Esophagus muscularis mucosa (tissue), 4 donors: Measurements from ENCODE around the gene CASKIN1.

Experiments used
- EP300 ChIP-seq: sonication (generic); formaldehyde crosslinking; IDR thresholded peaks from one replicate; pipeline ENCODE4 v1.6.1; 2017; ENCODE audit warnings: antibody characterized with exemption
- POLR2A ChIP-seq: fragments of 450-650 bp; IDR thresholded peaks from one replicate; pipeline ENCODE4 v1.6.1; 2017; ENCODE audit warnings: antibody characterized with exemption, moderate library complexity, mild to moderate bottlenecking, low read depth
- TF ChIP-seq, protein P1 (sequence below), 3 experiments: fragments of 200-600 bp in 2 of 3; fragments of 450-650 bp in 1 of 3; sonication (generic) in 2 of 3; IDR thresholded peaks; one replicate each; pipeline ENCODE4 v1.5.1; 2017 to 2019; ENCODE audit warnings: antibody characterized with exemption in 3 of 3, mild to moderate bottlenecking in 2 of 3, moderate library complexity in 1 of 3

DNA sequence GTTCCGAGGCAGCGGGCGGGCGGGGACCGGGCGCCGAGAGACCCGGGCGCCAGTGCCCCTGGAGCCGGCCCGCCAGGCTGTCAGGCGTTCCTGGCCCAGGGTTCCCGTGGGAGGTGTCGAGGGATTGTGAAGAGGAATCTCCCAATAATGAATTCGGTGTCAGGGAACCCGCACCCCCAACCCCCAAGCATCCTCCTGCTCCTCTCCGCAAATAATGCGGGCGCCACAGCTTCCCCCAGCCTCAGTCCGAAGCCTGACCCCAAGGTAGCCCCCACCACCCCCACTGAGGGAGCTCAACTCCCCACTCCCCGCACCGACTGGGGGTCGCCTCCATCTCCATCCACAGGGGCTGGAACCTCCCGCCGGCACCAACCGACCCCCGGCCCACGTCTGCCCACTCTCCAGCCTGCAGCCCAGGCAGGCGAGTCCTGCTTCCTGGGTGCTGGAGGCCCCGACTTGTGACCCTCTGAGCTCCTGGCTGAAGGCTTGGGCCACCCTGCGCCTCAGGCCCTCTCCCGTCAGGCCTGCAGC, 641 bp upstream of the CASKIN1 start:
- TF ChIP-seq, protein P1, sequence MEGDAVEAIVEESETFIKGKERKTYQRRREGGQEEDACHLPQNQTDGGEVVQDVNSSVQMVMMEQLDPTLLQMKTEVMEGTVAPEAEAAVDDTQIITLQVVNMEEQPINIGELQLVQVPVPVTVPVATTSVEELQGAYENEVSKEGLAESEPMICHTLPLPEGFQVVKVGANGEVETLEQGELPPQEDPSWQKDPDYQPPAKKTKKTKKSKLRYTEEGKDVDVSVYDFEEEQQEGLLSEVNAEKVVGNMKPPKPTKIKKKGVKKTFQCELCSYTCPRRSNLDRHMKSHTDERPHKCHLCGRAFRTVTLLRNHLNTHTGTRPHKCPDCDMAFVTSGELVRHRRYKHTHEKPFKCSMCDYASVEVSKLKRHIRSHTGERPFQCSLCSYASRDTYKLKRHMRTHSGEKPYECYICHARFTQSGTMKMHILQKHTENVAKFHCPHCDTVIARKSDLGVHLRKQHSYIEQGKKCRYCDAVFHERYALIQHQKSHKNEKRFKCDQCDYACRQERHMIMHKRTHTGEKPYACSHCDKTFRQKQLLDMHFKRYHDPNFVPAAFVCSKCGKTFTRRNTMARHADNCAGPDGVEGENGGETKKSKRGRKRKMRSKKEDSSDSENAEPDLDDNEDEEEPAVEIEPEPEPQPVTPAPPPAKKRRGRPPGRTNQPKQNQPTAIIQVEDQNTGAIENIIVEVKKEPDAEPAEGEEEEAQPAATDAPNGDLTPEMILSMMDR (IDR thresholded peaks at IDR 0.05), result no peak
- TF ChIP-seq EP300, result no peak
- no peak for TF ChIP-seq POLR2A
